ENCODE results near the gene KLC1.

DNA sequence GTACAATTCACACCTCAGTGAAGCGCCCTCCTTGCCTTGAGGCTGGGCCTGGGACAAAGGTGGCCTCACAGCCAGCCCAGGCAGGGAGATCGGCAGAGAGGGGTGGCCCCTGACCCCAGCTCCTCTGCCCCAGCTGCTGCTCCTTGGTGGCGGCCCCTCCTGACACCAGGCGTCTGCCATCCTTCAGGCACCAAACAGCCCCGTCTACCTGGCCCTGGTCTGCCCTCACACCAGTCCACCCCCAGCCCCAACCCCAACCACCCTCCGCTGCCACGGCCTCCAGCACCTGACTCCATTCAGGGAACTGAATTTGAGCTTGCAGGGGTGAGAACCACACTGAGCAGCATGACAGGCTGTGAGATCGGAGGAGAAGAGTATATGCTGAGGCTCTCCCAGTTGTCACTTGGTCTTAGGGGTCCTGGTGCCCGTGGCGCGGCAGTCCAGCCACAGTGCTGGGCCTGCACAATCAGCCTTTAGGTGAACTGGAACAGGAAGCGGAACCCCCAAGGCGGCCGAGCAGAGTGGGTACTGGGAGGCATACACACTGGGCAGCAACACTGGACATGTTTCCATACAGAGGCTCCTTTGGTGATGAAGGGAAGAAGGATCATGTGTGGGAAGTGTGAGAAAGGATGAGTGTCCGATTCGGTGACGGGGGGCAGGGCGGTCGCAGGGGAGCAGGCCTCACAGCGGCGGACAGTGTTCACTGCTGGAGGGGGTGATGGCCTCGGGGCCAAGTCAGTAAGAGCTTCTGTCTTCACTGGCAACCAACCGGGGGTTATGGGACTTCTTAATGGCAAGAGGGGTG is 105.3 kb downstream of the KLC1 start:
- TF ChIP-seq CTCF (IDR thresholded peaks at IDR 0.05; ENCODE audit: low read depth, low read length, poor library complexity, severe bottlenecking), result no peak
- no peak for TF ChIP-seq EZH2phosphoT487 (IDR thresholded peaks at IDR 0.05; ENCODE audit: borderline replicate concordance, low read length)

All from DOHH2 (cell line).